IMR-90 (cell line): ENCODE results near the gene ACAD9. TPM values are rescaled to one million over a fixed set of nuclear protein-coding genes. Genes with fewer than 3 reads are reported as not detected.

ENCODE experiments used
- ATAC-seq: fragments of 200-7000 bp; cut with Tn5 transposase; 2 replicates; pipeline ENCODE4 v1.9.1; 2020; ENCODE audit warnings: low read depth, mild to moderate bottlenecking, moderate library complexity
- BruUV-seq: library from RNA; stranded (reverse); fragments of 400-500 nt; replicated peaks from 2 replicates; lab custom pipeline; 2021; lab: Mats Ljungman, UMichigan
- CTCF ChIA-PET: fragments of 300-600 bp; formaldehyde crosslinking; extraction: SDS; loops from one replicate; lab custom pipeline; 2021; ENCODE audit warnings: antibody characterized with exemption; lab: Yijun Ruan, JAX
- POLR2A ChIA-PET: fragments of 300-600 bp; sonication (Branson Sonifier 250); formaldehyde crosslinking; loops from one replicate; lab custom pipeline; 2022; ENCODE audit warnings: antibody characterized with exemption; ENCODE audit not compliant: unreplicated experiment; lab: Charles Lee
- DNase-seq: peaks from one replicate; pipeline ENCODE4 v3.0.0; 2013
- H2AFZ ChIP-seq: replicated peaks from 2 replicates; pipeline ENCODE3; 2013; ENCODE audit warnings: low read length, mild to moderate bottlenecking; ENCODE audit not compliant: poor library complexity
- H2AK5ac ChIP-seq: 2 replicates; pipeline ENCODE4 v1.6.1; 2013; ENCODE audit warnings: low read depth, low read length, inconsistent platforms
- H2AK9ac ChIP-seq: replicated peaks from 2 replicates; pipeline ENCODE3; 2013; ENCODE audit warnings: mild to moderate bottlenecking, low read depth, low read length, moderate library complexity; ENCODE audit not compliant: poor library complexity
- H2BK120ac ChIP-seq: 2 replicates; pipeline ENCODE4 v1.6.1; 2013; ENCODE audit warnings: low read depth, low read length, inconsistent platforms
- H2BK15ac ChIP-seq: 3 replicates; pipeline ENCODE4 v1.6.1; 2013; ENCODE audit warnings: low read depth, low read length, inconsistent platforms
- H2BK20ac ChIP-seq: 2 replicates; pipeline ENCODE4 v1.6.1; 2013; ENCODE audit warnings: low read depth, mild to moderate bottlenecking, inconsistent platforms, low read length, moderate library complexity
- H2BK5ac ChIP-seq: 2 replicates; pipeline ENCODE4 v1.6.1; 2013; ENCODE audit warnings: mild to moderate bottlenecking, low read depth, low read length, inconsistent platforms; ENCODE audit not compliant: poor library complexity, severe bottlenecking
- H3K14ac ChIP-seq: replicated peaks from 2 replicates; pipeline ENCODE4 v1.6.1; 2013; ENCODE audit warnings: low read depth, low read length, inconsistent platforms
- H3K18ac ChIP-seq: 2 replicates; pipeline ENCODE4 v1.6.1; 2013; ENCODE audit warnings: low read depth, low read length, control low read depth
- H3K23ac ChIP-seq: 2 replicates; pipeline ENCODE4 v1.6.1; 2013; ENCODE audit warnings: low read depth, low read length, inconsistent platforms
- H3K27ac ChIP-seq: 2 replicates; pipeline ENCODE4 v1.5.1; 2013; ENCODE audit warnings: mild to moderate bottlenecking, control low read depth, low read length; ENCODE audit not compliant: insufficient read depth
- H3K27me3 ChIP-seq: 2 replicates; pipeline ENCODE4 v1.6.1; 2013; ENCODE audit warnings: low read length; ENCODE audit not compliant: control insufficient read depth, insufficient read depth
- H3K36me3 ChIP-seq: 2 replicates; pipeline ENCODE4 v1.6.1; 2013; ENCODE audit warnings: low read length, mixed read lengths; ENCODE audit not compliant: control insufficient read depth, insufficient read depth
- H3K4ac ChIP-seq: 2 replicates; pipeline ENCODE4 v1.6.1; 2013; ENCODE audit warnings: low read depth, low read length, inconsistent platforms
- H3K4me1 ChIP-seq: 2 replicates; pipeline ENCODE4 v1.6.1; 2013; ENCODE audit warnings: low read length, mixed read lengths; ENCODE audit not compliant: control insufficient read depth, insufficient read depth
- H3K4me2 ChIP-seq: 2 replicates; pipeline ENCODE4 v1.6.1; 2013; ENCODE audit warnings: low read depth, mild to moderate bottlenecking, control low read depth, low read length, moderate library complexity
- H3K4me3 ChIP-seq: 2 replicates; pipeline ENCODE4 v1.5.1; 2013; ENCODE audit warnings: low read depth, mild to moderate bottlenecking, control low read depth, low read length, moderate library complexity; ENCODE audit not compliant: insufficient read depth
- H3K56ac ChIP-seq: 2 replicates; pipeline ENCODE4 v1.6.1; 2013; ENCODE audit warnings: low read length, inconsistent platforms; ENCODE audit not compliant: insufficient read depth; ENCODE audit errors: extremely low read depth
- H3K79me1 ChIP-seq, 2 experiments: 2 replicates each; pipeline ENCODE4 v1.6.1; 2013; ENCODE audit warnings: low read length in 2 of 2, inconsistent platforms in 1 of 2, low read depth in 1 of 2
- H3K9ac ChIP-seq: 2 replicates; pipeline ENCODE4 v1.6.1; 2013; ENCODE audit warnings: low read depth, low read length, control low read depth
- H3K9me1 ChIP-seq: 2 replicates; pipeline ENCODE4 v1.6.1; 2013; ENCODE audit warnings: low read length, inconsistent platforms; ENCODE audit not compliant: insufficient read depth
- H3K9me3 ChIP-seq: 2 replicates; pipeline ENCODE4 v1.6.1; 2013; ENCODE audit warnings: low read length; ENCODE audit not compliant: control insufficient read depth, insufficient read depth
- H4K20me1 ChIP-seq: 2 replicates; pipeline ENCODE4 v1.6.1; 2013; ENCODE audit warnings: low read length, inconsistent platforms; ENCODE audit not compliant: insufficient read depth
- H4K5ac ChIP-seq: 2 replicates; pipeline ENCODE4 v1.6.1; 2013; ENCODE audit warnings: mild to moderate bottlenecking, low read depth, low read length, control low read depth
- H4K8ac ChIP-seq, 2 experiments: 2 replicates each; pipeline ENCODE4 v1.6.1; 2013; ENCODE audit warnings: low read depth in 2 of 2, low read length in 2 of 2, control low read depth in 1 of 2, inconsistent platforms in 1 of 2
- H4K91ac ChIP-seq: 2 replicates; pipeline ENCODE4 v1.6.1; 2013; ENCODE audit warnings: low read depth, low read length, inconsistent platforms; ENCODE audit not compliant: insufficient read depth
- POLR2A ChIP-seq: IDR thresholded peaks from 2 replicates; pipeline ENCODE4 v1.6.1; 2012; ENCODE audit warnings: mild to moderate bottlenecking, low read depth, low read length
- RAD21 ChIP-seq: IDR thresholded peaks from 2 replicates; pipeline ENCODE4 v1.6.1; 2012; ENCODE audit warnings: low read length, improper control_type of control experiment
- SMC3 ChIP-seq: fragments of 150-350 bp; IDR thresholded peaks from 2 replicates; pipeline ENCODE4 v1.6.1; 2016; ENCODE audit warnings: low read depth, mild to moderate bottlenecking, antibody characterized with exemption, low read length, moderate library complexity
- WGBS, 2 experiments: methylation state at CpG; one replicate each; pipeline versions ENCODE4 v1.1.5 to v1.1.7; 2013; ENCODE audit warnings: missing lambda C conversion rate in 2 of 2; ENCODE audit not compliant: insufficient read length in 1 of 2; ENCODE audit errors: extremely low coverage in 2 of 2; 5-methylcytosine and 5-hydroxymethylcytosine counted together
- dilution Hi-C: fragments of 300-500 bp; cut with HindIII; formaldehyde crosslinking; loops from one replicate; pipeline ENCODE4 v1.14.3; 2018; ENCODE audit warnings: low sequenced_read_pairs; ENCODE audit not compliant: unreplicated experiment
- in situ Hi-C: fragments of 300-500 bp; cut with MboI; formaldehyde crosslinking; loops from 3 replicates; pipeline ENCODE4 v1.14.3; 2019; ENCODE audit warnings: low sequenced_read_pairs, inconsistent platforms, mixed read lengths
- intact Hi-C: fragments of 100-400 bp; cut with micrococcal nuclease; formaldehyde crosslinking; loops from 2 replicates; pipeline ENCODE4 v1.10.0; 2022
- polyA plus RNA-seq, 3 experiments: library from polyadenylated mRNA; depleted of rRNA; stranded (reverse); fragments of >200 nt; gene quantifications; 2 replicates each; pipeline ENCODE4 v1.2.3, GENCODE V29; 2012; ENCODE audit warnings: low replicate concordance in 1 of 3
- total RNA-seq: library from RNA; depleted of rRNA; stranded (reverse); fragments of >200 nt; gene quantifications from 2 replicates; pipeline ENCODE4 v1.2.3, GENCODE V29; 2012
- TF ChIP-seq, protein P1 (sequence below): fragments of 150-350 bp; IDR thresholded peaks from 2 replicates; pipeline ENCODE4 v1.6.1; 2017; ENCODE audit warnings: mild to moderate bottlenecking, antibody characterized with exemption, low read length, low read depth
- TF ChIP-seq, protein P2 (sequence below): conservative IDR thresholded peaks from 2 replicates; pipeline ENCODE4 v1.5.1; 2012; ENCODE audit warnings: mild to moderate bottlenecking, low read depth, low read length, improper control_type of control experiment

The ACAD9 gene
- total and polyA plus RNA-seq, 2 of the 4 experiments (the other 2 are of a cell fraction) = 31.2 to 41.3 TPM

DNA sequence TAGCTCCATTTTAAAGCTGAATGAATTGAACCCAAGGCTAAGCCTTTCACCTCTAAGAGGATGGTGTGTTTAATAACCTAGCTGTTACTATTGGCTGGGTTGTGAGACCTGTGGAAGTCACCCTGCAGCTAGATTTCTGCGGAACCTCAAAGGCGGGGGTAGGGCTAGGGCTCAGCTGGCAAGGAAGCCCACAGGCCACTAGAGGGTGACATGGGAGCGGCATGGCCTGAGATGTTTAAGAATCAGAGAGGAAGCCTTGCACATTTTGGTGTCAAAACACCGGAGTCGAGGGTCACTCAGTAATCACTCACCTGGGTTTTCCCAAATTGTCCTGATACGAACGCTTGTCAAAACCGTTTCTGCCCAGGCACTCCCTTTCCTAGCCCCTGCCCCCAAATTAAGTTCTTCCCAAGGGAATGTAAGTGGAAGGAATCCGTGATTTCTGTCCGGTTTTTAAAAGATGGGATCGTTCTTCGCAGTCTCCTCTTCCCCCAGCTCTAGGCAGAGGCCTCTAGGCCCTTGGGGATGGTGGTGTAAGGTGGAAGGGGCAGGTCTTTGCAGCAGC, 3.8 kb upstream of the ACAD9 start:
- Histone ChIP-seq H2AFZ (no peak overlapping the region), H2AK9ac (no peak overlapping the region), H3K56ac (no peak overlapping the region), H4K91ac (no peak overlapping the region), H3K4me3 (no peak overlapping the region), H3K27ac (no peak overlapping the region), H3K9me3 (no peaks in the 10 kb centered on the region), H2BK15ac (no peak overlapping the region), H3K23ac (no peak overlapping the region), H2BK120ac (no peak overlapping the region), H3K36me3 (no peaks in the 10 kb centered on the region), H3K9me1 (no peaks in the 10 kb centered on the region; the same call in 1 of the 2 replicates), H3K9ac (no peak overlapping the region), H4K8ac (no peak overlapping the region), H4K20me1 (no peaks in the 10 kb centered on the region), H3K4me2 (no peak overlapping the region), H2AK5ac (no peak overlapping the region), H3K18ac (no peak overlapping the region), H2BK5ac (no peak overlapping the region), H4K5ac (no peak overlapping the region), H3K14ac (no peak overlapping the region), H3K4me1 (peaks cover 7% of the 10 kb centered on the region), H3K27me3 (peaks cover 6% of the 10 kb centered on the region; the same call in 1 of the 2 replicates), H3K79me1 (peaks cover 10 to 28% of the 10 kb centered on the region in 2 experiments), H3K4ac (no peak overlapping the region), H2BK20ac (no peak overlapping the region)
- in situ Hi-C loops = no loop called here
- TF ChIP-seq RAD21 (peak; percentile 39), POLR2A (no peak), SMC3 (peak; percentile 16; the same call in 1 of the 2 replicates)
- TF ChIP-seq, protein P1, sequence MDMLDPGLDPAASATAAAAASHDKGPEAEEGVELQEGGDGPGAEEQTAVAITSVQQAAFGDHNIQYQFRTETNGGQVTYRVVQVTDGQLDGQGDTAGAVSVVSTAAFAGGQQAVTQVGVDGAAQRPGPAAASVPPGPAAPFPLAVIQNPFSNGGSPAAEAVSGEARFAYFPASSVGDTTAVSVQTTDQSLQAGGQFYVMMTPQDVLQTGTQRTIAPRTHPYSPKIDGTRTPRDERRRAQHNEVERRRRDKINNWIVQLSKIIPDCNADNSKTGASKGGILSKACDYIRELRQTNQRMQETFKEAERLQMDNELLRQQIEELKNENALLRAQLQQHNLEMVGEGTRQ = no peak
- TF ChIP-seq, protein P2, sequence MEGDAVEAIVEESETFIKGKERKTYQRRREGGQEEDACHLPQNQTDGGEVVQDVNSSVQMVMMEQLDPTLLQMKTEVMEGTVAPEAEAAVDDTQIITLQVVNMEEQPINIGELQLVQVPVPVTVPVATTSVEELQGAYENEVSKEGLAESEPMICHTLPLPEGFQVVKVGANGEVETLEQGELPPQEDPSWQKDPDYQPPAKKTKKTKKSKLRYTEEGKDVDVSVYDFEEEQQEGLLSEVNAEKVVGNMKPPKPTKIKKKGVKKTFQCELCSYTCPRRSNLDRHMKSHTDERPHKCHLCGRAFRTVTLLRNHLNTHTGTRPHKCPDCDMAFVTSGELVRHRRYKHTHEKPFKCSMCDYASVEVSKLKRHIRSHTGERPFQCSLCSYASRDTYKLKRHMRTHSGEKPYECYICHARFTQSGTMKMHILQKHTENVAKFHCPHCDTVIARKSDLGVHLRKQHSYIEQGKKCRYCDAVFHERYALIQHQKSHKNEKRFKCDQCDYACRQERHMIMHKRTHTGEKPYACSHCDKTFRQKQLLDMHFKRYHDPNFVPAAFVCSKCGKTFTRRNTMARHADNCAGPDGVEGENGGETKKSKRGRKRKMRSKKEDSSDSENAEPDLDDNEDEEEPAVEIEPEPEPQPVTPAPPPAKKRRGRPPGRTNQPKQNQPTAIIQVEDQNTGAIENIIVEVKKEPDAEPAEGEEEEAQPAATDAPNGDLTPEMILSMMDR = peak; percentile 45
- ChIA-PET CTCF (interaction anchor here (0.6 to 1.2 kb wide), 2 partner anchors 9 to 255 kb away, joined by 3 read pairs; no protein-coding TSS in a partner anchor), POLR2A (interaction anchor here (0.5 kb wide), 1 partner anchor 279 kb away, joined by 6 read pairs; no protein-coding TSS in a partner anchor)
- 20% methylated on average over 1 of the region's 12 CpGs; no CpG with 5 or more reads in 1 of the 2 experiments for WGBS, 2 experiments
- intact Hi-C loops = no loop called here
- DNase-seq (no peak), ATAC-seq (no peak)
- BruUV-seq = no TSS peak
- dilution Hi-C loops = no loop called here
